ENCODE data around the gene CAMTA1. TPM values are rescaled to one million over a fixed set of nuclear protein-coding genes. Genes with fewer than 3 reads are reported as not detected.

CAMTA1 gene
- total RNA-seq, 1 donor from 2014 or later = 62.9 TPM

DNA sequence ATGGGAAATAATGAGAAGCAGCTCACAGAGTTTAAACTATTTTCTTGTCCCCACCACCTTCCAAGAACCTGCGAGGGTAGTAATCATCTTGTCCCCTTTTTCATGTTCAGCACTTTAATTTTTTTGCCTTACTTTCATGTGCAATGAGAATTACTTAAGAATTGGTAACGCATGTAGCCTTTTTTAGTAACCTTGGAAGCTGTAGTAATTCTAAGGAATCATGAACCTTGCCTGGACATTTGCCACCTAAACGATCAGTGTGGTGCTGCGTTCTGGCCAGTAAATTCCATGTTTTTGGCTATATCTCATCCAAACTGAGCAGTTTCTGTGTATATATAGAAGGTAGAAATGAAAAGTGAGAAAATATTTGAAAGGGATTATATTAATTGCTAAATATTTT lies 981.9 kb downstream of the CAMTA1 start:
- intact Hi-C loops (cut with DNase I) = no loop called here
- Histone ChIP-seq H3K9me3 (no peaks in the 10 kb centered on the region), H3K4me1 (peaks cover 6% of the 10 kb centered on the region), H3K36me3 (no peaks in the 10 kb centered on the region), H3K27ac (no peak overlapping the region), H3K4me3 (no peak overlapping the region), H3K27me3 (no peaks in the 10 kb centered on the region)
- DNase-seq (ENCODE audit: extremely low spot score in 2 of 2) = no peak
- TF ChIP-seq CTCF (IDR thresholded peaks at IDR 0.05) = no peak

DNA sequence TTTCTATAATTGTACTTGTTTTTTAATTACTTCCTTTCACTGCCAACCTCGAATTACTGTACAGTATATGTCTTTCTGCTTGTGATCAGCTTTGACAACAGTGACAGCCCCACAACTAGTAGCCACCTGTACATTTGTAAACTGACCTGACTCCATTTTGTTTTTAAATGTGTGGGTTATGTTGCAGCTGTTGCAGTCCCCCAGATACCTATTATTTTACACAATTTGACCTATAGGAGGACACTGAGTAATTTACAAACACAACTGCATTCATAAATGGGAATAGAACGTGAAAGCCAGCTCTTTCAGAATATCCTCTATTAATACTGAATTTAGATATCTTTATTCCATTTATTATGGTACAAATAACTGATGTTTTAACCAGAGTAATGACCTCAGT lies 983.3 kb downstream of the CAMTA1 start:
- H3K27me3 ChIP-seq = no peaks in the 10 kb centered on the region
- no peaks in the 10 kb centered on the region for H3K9me3 ChIP-seq
- intact Hi-C loops (cut with DNase I) = no loop called here
- peaks cover 20% of the 10 kb centered on the region for H3K4me1 ChIP-seq
- TF ChIP-seq POLR2AphosphoS5 (IDR thresholded peaks at IDR 0.05; ENCODE audit: insufficient read depth in 1 of 2, low read depth in 1 of 2) (no peak), POLR2A (IDR thresholded peaks at IDR 0.05) (no peak), CTCF (IDR thresholded peaks at IDR 0.05) (no peak)
- H3K27ac ChIP-seq = no peak overlapping the region
- DNase-seq (ENCODE audit: extremely low spot score in 2 of 2) = no peak
- H3K4me3 ChIP-seq = no peak overlapping the region
- no peaks in the 10 kb centered on the region for H3K36me3 ChIP-seq

- TF ChIP-seq POLR2AphosphoS5 (IDR thresholded peaks at IDR 0.05; ENCODE audit: insufficient read depth in 1 of 2, low read depth in 1 of 2) (no peak), CTCF (IDR thresholded peaks at IDR 0.05) (no peak), POLR2A (IDR thresholded peaks at IDR 0.05) (no peak)
- no peak overlapping the region for H3K27ac ChIP-seq
- intact Hi-C loops (cut with DNase I) = no loop called here
Observed at GRCh38 chr1:7769673-7770412, 984.6 kb downstream of the CAMTA1 start.

DNA sequence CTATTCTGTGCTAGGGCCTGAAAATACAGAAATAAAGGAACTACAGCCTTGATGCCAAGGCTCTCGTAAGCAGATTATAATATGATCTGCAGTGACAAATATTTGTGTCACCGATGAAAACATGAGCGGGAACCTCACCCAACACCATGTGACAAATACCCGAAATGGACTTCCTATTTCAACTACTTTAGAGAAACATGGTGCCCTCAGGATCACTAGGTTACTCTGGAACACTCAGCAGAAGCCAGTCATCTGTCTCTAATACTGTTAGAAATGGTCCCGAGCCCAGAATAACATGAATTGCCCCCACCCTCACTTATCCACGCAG lies 985.4 kb downstream of the CAMTA1 start:
- TF ChIP-seq POLR2AphosphoS5 (IDR thresholded peaks at IDR 0.05; ENCODE audit: insufficient read depth in 1 of 2, low read depth in 1 of 2) = no peak
- no peak for TF ChIP-seq POLR2A (IDR thresholded peaks at IDR 0.05)
- no peak for TF ChIP-seq CTCF (IDR thresholded peaks at IDR 0.05)
- intact Hi-C loops (cut with DNase I) = no loop called here
- no peak for DNase-seq (ENCODE audit: extremely low spot score in 2 of 2)
- Histone ChIP-seq H3K27me3 (no peaks in the 10 kb centered on the region), H3K4me1 (peaks cover 23% of the 10 kb centered on the region), H3K27ac (peak overlapping the region; percentile 91), H3K36me3 (no peaks in the 10 kb centered on the region), H3K9me3 (no peaks in the 10 kb centered on the region), H3K4me3 (peak overlapping the region; percentile 91 to 93)

More at GRCh38 chr1:7769673-7770412, 984.6 kb downstream of the CAMTA1 start:
- H3K36me3 ChIP-seq = no peaks in the 10 kb centered on the region
- peaks cover 23% of the 10 kb centered on the region for H3K4me1 ChIP-seq
- no peak for DNase-seq (ENCODE audit: extremely low spot score in 2 of 2)
- no peaks in the 10 kb centered on the region for H3K9me3 ChIP-seq
- H3K4me3 ChIP-seq = no peak overlapping the region
- H3K27me3 ChIP-seq = no peaks in the 10 kb centered on the region

- H3K4me1 ChIP-seq = peaks cover 23% of the 10 kb centered on the region
- intact Hi-C loops (cut with DNase I) = no loop called here
Observed at GRCh38 chr1:7770997-7771822, 986.0 kb downstream of the CAMTA1 start, which contains the start of gene VAMP3. TSS of gene VAMP3 (plus strand) at chr1:7771296. CDS start at chr1:7771384, 88 bp downstream.

More at GRCh38 chr1:7770997-7771822, 986.0 kb downstream of the CAMTA1 start, which contains the start of gene VAMP3:
- peak within 1 kb of the TSS; percentile 91 to 93 for H3K4me3 ChIP-seq
- no peaks in the 10 kb centered on the region for H3K36me3 ChIP-seq
- peak within 1 kb of the TSS; percentile 91 for H3K27ac ChIP-seq
- no peaks in the 10 kb centered on the region for H3K27me3 ChIP-seq
- peak in 1 of 2 donors; percentile 73 for TF ChIP-seq POLR2AphosphoS5 (IDR thresholded peaks at IDR 0.05; ENCODE audit: insufficient read depth in 1 of 2, low read depth in 1 of 2)
- TF ChIP-seq CTCF (IDR thresholded peaks at IDR 0.05) = no peak
- TF ChIP-seq POLR2A (IDR thresholded peaks at IDR 0.05) = peak in 1 of 2 donors; percentile 35
- DNase-seq (ENCODE audit: extremely low spot score in 2 of 2) = peak in 1 of 2 donors; percentile 89
- no peaks in the 10 kb centered on the region for H3K9me3 ChIP-seq
